NOMO-1 treated with dmso at 0.1 percent for 144 hours (cell line): ENCODE results near the gene JMJD4.

Experiments used
- DNase-seq: peaks from one replicate; lab custom pipeline; 2025; ENCODE audit not compliant: unreplicated experiment; lab: John Stamatoyannopoulos, UW

The JMJD4 gene

DNA sequence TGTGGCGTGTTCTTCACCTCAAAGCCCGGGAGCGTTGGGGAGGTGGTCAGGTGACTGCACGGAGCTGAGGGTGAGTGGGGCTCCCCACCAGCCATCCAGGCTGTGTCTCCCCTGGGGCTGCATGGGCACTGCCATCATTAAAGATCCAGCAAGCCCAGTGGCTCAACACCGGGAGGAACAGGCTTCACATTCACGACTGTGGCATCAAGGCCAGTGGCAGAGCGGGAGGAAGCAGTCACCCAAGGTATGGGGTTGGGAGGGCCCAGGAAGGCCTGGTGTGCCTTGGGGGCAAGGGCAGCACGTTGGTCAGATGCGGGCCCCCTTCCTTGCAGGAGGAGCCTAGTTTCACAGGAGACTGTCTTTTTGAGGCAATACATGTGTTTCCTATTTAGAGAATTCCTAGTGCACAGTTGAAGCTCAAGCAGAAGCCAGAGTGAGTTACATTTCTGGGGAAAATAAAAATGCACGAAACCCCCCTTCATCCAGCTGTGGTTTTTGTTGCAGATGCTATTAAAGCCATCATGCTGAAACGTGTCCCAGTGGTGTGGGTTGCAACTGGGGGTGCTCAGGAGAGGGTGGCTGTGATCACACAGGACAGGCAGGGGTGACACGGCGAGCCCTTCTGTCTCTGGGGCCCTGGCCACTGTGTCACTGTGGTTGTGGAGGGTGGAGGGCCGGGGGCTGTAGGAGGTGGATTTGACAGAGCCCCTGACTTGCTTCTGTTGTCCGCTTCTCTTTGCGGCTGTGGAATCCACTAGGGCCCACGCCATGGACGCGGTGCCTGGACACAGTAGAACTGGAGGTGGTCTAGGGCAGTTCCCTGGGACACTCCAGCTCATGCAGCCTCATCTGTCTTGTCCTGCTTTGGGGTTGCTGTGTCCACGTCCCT lies 34.2 kb upstream of the JMJD4 start:
- no peak for DNase-seq

- no peak for DNase-seq
These were observed 33.5 kb upstream of the JMJD4 start for GRCh38 chr1:227768640-227769039.

GRCh38 chr1:227768125-227768439 lies 33.0 kb upstream of the JMJD4 start:
- no peak for DNase-seq

GRCh38 chr1:227767401-227768124 lies 32.5 kb upstream of the JMJD4 start:
- no peak for DNase-seq

- DNase-seq, result no peak
These were observed 31.7 kb upstream of the JMJD4 start for GRCh38 chr1:227766653-227767277.

GRCh38 chr1:227766015-227766634 lies 31.0 kb upstream of the JMJD4 start:
- no peak for DNase-seq

DNA sequence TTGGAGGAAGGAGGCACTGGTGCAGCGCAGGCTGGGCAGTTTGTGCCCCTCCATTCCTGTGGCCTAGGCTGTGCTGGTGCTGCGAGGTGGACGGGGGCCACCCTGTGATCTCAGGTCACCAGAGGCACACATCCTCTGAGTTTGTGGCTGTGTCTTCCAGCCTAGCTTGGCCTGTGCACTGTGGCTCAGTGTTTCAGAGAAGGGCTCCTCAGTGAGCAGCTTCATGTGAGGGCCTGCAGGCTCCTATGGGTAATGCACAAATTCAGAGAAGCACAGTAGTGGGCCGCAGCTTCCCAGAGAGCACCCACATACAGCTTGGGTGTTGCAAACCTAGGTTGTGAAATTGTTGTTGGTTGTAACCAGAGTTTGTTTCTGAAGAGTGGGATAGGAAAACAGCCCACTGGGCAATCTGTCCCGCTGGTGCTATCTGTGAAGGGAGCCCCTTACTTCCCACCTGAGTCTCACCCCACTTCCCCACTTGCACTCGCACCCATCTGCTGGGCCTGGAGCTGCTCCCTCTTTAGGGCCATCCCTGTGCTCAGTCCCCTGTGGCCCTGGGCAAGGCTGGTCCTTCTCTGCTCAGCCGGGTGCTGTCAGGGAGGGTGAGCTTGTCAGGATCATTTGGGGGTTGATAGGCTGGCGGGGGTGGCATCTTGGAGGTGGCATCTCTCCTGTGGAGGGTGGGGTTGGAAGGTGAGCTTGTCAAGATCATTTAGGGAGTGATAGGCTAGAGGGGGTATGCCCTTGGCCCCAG lies 30.3 kb upstream of the JMJD4 start:
- DNase-seq, result no peak

GRCh38 chr1:227764019-227764391 lies 28.9 kb upstream of the JMJD4 start:
- no peak for DNase-seq

DNA sequence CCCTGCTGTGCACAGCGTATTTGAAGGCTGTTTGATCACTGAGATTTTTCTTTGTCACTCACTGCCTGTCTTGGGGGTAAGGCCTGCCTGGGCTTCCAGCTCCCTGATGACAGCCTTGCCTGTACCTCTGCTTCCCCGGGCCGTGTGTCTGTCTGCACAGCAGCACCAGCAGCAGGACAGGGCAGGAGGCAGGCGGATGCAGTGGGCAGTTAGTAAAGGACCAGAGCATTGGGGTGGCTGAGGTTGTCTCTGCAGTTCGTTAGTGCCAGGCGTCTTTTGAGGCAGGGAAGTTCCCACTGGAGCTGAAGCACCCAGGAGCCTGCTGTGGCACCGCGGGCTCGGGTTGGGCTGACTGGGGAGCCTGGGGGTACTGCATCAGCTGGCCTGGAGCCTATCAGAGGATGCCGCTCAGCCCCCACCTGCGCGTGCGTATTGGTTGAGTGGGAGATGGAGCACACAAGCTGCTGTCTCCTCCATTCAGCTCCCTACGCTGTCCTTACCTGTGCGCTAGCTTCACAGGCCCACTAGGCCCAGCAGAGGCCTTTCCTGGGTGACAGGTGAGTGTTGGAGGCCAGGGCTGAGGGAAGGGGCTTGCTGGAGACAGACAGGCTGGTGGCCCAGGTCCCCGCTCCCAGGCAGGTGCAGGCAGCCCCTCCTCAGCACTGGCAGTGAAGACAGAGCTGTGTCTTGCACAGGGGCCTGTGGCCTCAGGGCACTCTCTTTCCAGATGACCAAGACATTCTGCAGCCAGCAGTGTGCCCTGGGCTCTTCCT lies 28.3 kb upstream of the JMJD4 start:
- DNase-seq, result no peak

- peak; percentile 21 for DNase-seq
These were observed 27.3 kb upstream of the JMJD4 start for GRCh38 chr1:227762231-227762911.

- DNase-seq, result no peak
These were observed 26.6 kb upstream of the JMJD4 start for GRCh38 chr1:227761621-227762230.

GRCh38 chr1:227760377-227760776 lies 25.3 kb upstream of the JMJD4 start:
- no peak for DNase-seq

DNA sequence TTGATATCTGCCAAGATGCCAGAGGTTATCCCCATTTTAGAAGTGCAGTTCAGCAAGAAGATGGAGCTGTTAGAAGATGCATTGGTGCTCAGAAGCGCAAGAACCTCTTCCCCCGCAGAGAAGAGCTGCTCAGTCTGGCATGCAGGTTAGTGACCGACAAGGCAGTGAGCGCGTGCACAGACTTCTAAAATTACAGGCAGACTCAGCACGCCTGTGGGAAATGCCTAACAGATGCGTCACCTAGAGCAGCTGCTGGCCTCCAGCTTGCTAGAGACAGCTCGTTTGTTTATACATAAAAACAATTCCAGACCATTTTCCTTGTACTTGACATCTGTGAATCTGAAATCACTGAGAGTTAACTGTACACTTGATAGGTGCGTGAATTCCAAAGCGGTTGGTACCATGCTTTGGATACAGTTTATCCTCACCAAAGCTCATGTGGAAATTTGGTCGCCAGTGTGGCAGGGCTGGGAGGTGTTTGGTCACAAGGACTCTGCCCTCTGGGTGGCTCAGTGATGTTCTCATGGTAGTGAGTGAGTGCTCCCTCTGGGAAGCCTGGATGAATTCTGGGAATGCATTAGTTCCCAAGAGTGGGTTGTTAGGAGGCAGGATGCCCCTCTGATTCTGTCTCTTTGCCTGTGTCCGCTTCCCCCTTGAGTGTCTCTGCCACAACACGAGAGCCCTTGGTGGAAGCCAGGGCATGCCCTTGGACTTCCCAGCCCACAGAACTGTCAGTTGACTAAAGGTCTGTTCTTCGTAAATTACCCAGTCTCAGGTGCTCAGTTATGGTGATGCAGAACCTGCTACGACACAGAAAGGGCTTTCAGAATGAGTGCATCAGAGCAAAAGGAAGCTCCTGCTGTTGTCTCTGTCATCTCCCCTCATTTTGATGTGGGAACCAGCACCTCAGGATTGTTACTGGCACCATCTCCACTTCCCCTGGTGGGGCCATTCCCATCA lies 24.5 kb upstream of the JMJD4 start:
- DNase-seq, result no peak

DNA sequence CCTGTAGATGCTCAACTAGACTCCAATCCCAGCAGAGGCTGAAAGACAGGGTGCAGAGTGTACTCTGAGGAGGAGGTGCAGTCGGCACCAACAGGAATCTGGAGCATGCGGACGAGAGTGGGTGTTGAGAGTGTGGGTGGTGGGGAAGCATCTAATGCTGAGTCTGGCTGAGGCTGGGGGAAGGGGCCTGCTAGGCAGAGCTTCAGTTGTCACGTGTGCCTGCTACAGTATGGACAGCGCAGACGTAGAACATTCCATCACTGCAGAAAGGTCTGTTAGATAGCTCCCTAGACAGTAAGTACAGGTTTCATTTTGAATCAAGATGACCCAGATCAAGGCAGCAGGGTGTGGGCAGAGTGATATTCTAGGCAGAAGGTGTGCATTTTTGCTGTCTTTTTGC lies 23.3 kb upstream of the JMJD4 start:
- DNase-seq, result no peak

GRCh38 chr1:227757781-227758180 lies 22.7 kb upstream of the JMJD4 start:
- no peak for DNase-seq

DNA sequence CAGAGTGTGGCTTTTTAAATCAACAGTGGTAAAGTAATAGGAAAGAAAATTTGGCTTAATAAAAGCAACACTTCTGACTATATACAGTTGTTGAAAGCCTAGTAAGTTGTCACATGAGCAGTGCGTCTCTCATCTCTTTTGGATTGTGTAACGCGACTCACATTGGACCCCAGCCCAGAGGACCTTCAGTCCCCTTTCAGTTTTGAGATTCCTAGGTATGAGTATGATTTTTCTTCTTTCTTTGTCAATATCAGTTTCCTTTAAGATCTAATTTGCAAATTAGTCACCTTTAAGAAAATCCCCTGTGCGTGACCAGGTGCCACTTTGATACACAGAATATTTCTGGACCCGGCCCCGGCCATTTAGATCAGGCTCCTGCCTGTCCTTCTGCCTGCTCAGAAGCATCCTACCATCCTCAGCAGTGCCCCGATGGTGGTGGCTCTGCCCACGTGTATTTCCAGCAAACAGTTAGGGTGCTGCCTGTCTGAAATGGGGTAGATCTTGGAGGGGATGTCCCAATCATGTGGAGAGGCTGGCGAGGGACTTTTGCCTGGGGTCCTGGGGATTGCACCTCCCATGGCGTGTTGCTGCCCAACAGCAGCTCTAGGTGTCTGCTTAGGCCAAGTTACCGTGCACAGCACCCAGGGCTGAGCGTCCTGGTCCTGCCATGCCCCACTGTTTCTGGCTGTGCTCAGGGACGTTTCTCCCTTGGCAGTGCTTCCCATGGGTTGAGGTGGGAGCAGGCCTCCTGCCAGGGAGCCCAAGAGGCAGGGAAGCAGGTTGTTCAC lies 21.3 kb upstream of the JMJD4 start:
- DNase-seq, result no peak

DNA sequence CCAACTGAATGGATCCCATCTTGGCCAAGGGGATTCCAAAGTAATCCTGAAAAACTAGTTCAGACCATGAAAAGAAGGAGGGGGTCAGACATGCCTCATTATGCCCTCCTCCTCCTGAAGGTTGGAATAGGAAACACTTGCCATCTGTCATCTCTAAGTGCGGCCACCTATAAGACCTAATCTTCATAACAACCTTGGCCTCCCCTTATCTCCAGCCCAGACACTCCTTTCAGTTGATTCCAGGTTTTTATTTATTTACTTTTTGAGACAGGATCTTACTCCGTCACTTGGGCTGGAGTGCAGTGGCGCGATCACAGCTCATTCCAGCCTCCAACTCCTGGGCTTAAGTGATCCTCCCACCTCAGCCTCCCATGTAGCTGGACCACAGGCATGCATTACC lies 19.9 kb upstream of the JMJD4 start:
- DNase-seq, result no peak
